Peyer's patch (tissue), 4 donors: ENCODE measurements around the gene TMTC2. TPM values are rescaled to one million over a fixed set of nuclear protein-coding genes. Genes with fewer than 3 reads are reported as not detected.

Experiments used
- DNase-seq, 3 donors: peaks; one replicate each; pipeline ENCODE4 v3.0.0-alpha.2; 2017 to 2019
- H3K27ac ChIP-seq, 4 donors: fragments of 200-600 bp; sonication (generic); one replicate each; pipeline ENCODE4 v1.5.1; 2016 to 2019
- H3K27me3 ChIP-seq, 2 donors: fragments of 200-600 bp; sonication (generic); one replicate each; pipeline ENCODE4 v1.5.1; 2019
- H3K36me3 ChIP-seq, 3 donors: fragments of 200-600 bp; sonication (generic); one replicate each; pipeline ENCODE4 v1.5.1; 2016 to 2019
- H3K4me1 ChIP-seq, 4 donors: fragments of 200-600 bp; sonication (generic); one replicate each; pipeline ENCODE4 v1.5.1; 2016 to 2019
- H3K4me3 ChIP-seq, 4 donors: fragments of 200-600 bp; sonication (generic); 1 replicate in 3 of 4; 2 replicates in 1 of 4; pipeline ENCODE4 v1.5.1; 2016 to 2019; ENCODE audit warnings: mild to moderate bottlenecking in 1 of 4
- H3K9me3 ChIP-seq, 4 donors: fragments of 200-600 bp; sonication (generic); one replicate each; pipeline ENCODE4 v1.5.1; 2016 to 2019; ENCODE audit warnings: mild to moderate bottlenecking in 1 of 4
- POLR2A ChIP-seq, 2 donors: fragments of 450-650 bp; IDR thresholded peaks; one replicate each; pipeline ENCODE4 v1.5.1; 2017; ENCODE audit warnings: antibody characterized with exemption in 2 of 2, mild to moderate bottlenecking in 2 of 2, moderate library complexity in 2 of 2
- total RNA-seq, 4 donors: library from RNA; depleted of rRNA; stranded (reverse); fragments of >200 nt; gene quantifications; one replicate each; pipeline ENCODE4 v1.1.0, GENCODE V29; 2016
- TF ChIP-seq, protein P1 (sequence below), 6 experiments: fragments of 450-650 bp in 4 of 6; fragments of 200-600 bp in 2 of 6; sonication (generic) in 1 of 6; IDR thresholded peaks; one replicate each; pipeline ENCODE4 v1.5.1; 2017 to 2019; ENCODE audit warnings: antibody characterized with exemption in 6 of 6, mild to moderate bottlenecking in 3 of 6, moderate library complexity in 1 of 6

The TMTC2 gene
- total RNA-seq, 4 donors from 2014 or later: 7.0 to 19.8 (median 8.5) TPM

- DNase-seq: no peak
- TF ChIP-seq, protein P1, sequence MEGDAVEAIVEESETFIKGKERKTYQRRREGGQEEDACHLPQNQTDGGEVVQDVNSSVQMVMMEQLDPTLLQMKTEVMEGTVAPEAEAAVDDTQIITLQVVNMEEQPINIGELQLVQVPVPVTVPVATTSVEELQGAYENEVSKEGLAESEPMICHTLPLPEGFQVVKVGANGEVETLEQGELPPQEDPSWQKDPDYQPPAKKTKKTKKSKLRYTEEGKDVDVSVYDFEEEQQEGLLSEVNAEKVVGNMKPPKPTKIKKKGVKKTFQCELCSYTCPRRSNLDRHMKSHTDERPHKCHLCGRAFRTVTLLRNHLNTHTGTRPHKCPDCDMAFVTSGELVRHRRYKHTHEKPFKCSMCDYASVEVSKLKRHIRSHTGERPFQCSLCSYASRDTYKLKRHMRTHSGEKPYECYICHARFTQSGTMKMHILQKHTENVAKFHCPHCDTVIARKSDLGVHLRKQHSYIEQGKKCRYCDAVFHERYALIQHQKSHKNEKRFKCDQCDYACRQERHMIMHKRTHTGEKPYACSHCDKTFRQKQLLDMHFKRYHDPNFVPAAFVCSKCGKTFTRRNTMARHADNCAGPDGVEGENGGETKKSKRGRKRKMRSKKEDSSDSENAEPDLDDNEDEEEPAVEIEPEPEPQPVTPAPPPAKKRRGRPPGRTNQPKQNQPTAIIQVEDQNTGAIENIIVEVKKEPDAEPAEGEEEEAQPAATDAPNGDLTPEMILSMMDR (IDR thresholded peaks at IDR 0.05): no peak
- TF ChIP-seq POLR2A (IDR thresholded peaks at IDR 0.05): no peak
- no peak overlapping the region for H3K27ac ChIP-seq
- no peaks in the 10 kb centered on the region for H3K36me3 ChIP-seq
- H3K9me3 ChIP-seq: no peaks in the 10 kb centered on the region
- H3K4me3 ChIP-seq: no peak overlapping the region
- no peaks in the 10 kb centered on the region for H3K4me1 ChIP-seq
- no peaks in the 10 kb centered on the region for H3K27me3 ChIP-seq
Observed at GRCh38 chr12:82671673-82672195, 15.0 kb upstream of the TMTC2 start.

GRCh38 chr12:82672811-82673495 is 13.8 kb upstream of the TMTC2 start:
- H3K9me3 ChIP-seq: no peaks in the 10 kb centered on the region
- no peak overlapping the region for H3K27ac ChIP-seq
- no peaks in the 10 kb centered on the region for H3K27me3 ChIP-seq
- no peaks in the 10 kb centered on the region for H3K36me3 ChIP-seq
- no peak overlapping the region for H3K4me3 ChIP-seq
- no peak for DNase-seq
- H3K4me1 ChIP-seq: no peaks in the 10 kb centered on the region
- TF ChIP-seq, protein P1 (IDR thresholded peaks at IDR 0.05): no peak
- TF ChIP-seq POLR2A (IDR thresholded peaks at IDR 0.05): no peak

- Histone ChIP-seq H3K4me3 (no peak overlapping the region), H3K4me1 (no peaks in the 10 kb centered on the region), H3K36me3 (no peaks in the 10 kb centered on the region), H3K27ac (no peak overlapping the region), H3K9me3 (no peaks in the 10 kb centered on the region), H3K27me3 (no peaks in the 10 kb centered on the region)
- TF ChIP-seq, protein P1 (IDR thresholded peaks at IDR 0.05): no peak
- no peak for TF ChIP-seq POLR2A (IDR thresholded peaks at IDR 0.05)
- no peak for DNase-seq
Observed at GRCh38 chr12:82673698-82674097, 13.0 kb upstream of the TMTC2 start.

DNA sequence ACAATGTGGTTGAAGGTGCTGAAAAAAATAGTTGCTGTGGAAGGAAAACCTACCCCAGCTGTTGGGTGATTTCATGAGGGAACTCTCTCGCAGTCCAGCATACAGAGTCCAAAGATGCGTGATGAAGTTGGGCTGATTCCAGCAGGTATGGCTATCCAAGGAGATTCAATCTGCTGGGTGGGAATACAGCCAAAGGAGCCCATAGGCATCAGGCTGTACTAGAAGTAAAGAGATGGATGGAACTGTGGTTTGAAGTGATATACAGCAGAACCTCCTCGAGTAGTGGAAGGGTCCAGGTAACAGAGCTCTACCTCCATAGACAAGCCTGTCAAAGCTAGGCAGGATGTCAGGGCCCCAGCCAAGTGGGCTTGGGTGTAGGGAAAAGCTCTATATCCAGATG is 11.5 kb upstream of the TMTC2 start:
- DNase-seq: no peak
- TF ChIP-seq POLR2A (IDR thresholded peaks at IDR 0.05): no peak
- TF ChIP-seq, protein P1 (IDR thresholded peaks at IDR 0.05): no peak
- Histone ChIP-seq H3K4me3 (no peak overlapping the region), H3K36me3 (no peaks in the 10 kb centered on the region), H3K4me1 (no peaks in the 10 kb centered on the region), H3K27me3 (no peaks in the 10 kb centered on the region), H3K9me3 (no peaks in the 10 kb centered on the region), H3K27ac (no peak overlapping the region)

DNA sequence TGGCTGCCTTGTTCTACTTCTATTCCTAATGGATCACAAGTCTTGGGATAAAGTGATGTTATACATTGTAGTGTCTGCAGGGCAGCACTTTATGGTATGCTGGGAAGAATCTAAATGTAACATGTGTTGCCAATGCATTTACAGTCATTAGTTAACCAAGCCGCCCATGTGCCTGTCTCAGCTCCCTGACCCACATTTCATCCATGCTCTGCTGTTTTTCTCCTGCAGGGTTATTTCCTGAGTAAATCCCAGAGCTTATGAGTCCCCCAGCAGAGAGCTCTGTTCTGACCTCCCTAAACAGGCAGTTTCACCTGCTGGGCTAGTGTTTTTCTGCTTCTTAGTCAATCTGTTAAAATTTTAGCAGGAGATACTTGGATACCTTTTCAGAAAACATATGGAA is 4.4 kb upstream of the TMTC2 start:
- no peaks in the 10 kb centered on the region for H3K9me3 ChIP-seq
- no peak overlapping the region for H3K4me3 ChIP-seq
- peaks cover 0 to 4% (median 0%) of the 10 kb centered on the region in 4 donors for H3K4me1 ChIP-seq
- DNase-seq: no peak
- no peak overlapping the region for H3K27ac ChIP-seq
- no peaks in the 10 kb centered on the region for H3K36me3 ChIP-seq
- TF ChIP-seq, protein P1 (IDR thresholded peaks at IDR 0.05): no peak
- TF ChIP-seq POLR2A (IDR thresholded peaks at IDR 0.05): no peak
- no peaks in the 10 kb centered on the region for H3K27me3 ChIP-seq
